ENCODE results near the gene IVNS1ABP. TPM values are rescaled to one million over a fixed set of nuclear protein-coding genes. Genes with fewer than 3 reads are reported as not detected.
"Not testable (repeated sequence)": the region's sequence is repeated elsewhere in the genome, so short reads cannot be mapped to it uniquely, and the experiment has no call there.

IVNS1ABP gene
- 56.3 and 59.5 TPM in 2 replicates for total RNA-seq (2014; rRNA removed; shearing (Covaris generic))
- polyA plus RNA-seq (2014; cell fraction: nucleus; rRNA removed), result 121 and 195 TPM in 2 replicates

DNA sequence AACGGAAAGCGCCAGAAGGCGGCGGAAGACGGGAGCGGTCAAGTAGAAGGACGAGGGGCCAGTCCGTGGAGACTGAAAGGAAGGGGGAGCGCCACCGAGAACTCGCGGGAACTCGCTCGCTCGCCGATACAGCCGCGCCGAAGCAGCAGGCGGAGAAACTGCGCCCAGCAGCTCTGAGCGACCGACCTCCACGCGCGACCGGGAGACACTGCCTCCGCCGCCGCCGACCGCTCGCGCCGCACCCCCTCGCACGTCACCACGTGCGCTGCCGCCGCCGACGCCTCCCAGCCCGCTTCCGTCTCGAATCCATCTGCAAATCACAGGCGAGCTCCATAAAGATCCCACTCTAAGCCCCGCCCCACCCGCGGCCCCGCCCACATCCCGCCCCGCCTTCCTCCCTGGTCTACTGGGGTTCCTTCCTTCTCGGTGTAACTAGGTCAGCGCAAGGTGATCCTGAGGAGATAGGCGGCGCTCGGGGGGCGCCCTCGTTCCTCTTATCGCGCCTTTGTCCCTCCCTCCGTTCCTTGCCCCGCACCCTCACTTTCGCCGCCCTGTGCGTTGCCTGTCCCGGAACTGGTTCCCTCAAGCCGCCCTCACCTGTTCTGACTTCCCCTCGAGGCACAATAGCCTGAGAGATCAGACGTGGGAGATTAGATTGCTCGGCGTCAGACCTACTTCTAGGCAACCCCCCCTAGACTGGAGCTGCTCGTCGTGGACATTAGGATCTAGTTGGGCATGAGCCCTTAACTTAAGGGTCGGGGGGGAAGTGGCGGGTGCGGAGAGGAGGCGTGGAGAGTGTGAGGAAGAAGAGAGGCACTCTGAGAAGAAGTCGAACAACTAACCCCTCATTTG lies at the start of gene IVNS1ABP:
IVNS1ABP (minus strand) TSS at position 210 of the 852 bp plus-strand sequence. CDS start 7,750 bp downstream, outside the sequence.
- peak; percentile 96 for DNase-seq (ENCODE audit: extremely low read depth, low read depth)

DNA sequence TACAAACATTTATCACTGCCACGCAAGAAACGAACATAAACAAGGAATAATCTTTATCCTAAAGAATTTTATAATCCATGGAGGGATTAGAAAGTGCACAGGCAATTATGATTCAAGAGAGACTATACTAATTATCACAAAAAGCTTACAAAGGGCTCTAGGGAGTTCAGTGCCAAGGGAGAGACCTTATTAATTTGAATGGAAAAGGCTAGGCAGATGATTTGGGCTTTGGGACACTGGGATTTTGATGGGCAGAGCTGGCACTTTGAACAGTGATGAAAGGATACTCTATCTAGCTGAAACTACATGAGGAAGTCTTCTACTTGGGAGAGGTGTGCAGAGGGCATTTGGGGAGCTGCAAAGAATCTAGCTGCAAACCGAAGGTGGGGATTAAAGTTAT lies 48.9 kb upstream of the IVNS1ABP start:
- DNase-seq (ENCODE audit: extremely low read depth, low read depth), result no peak

DNA sequence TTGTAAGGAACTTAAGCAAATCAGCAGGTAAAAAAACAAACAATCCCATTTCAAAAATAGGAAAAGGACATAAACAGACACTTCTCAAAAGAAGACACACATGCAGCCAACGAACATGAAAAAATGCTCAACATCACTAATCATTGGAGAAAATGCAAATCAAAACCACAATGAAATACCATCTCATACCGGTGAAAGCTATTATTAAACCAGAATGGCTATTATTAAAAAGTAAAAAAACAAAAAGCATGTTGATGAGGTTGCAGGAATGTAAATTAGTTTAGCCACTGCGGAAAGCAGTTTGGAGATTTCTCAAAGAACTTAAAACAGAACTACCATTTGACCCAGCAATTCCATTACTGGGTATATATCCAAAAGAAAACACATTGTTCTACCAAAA lies 47.5 kb upstream of the IVNS1ABP start:
- not testable (repeated sequence) for DNase-seq (ENCODE audit: extremely low read depth, low read depth)

DNA sequence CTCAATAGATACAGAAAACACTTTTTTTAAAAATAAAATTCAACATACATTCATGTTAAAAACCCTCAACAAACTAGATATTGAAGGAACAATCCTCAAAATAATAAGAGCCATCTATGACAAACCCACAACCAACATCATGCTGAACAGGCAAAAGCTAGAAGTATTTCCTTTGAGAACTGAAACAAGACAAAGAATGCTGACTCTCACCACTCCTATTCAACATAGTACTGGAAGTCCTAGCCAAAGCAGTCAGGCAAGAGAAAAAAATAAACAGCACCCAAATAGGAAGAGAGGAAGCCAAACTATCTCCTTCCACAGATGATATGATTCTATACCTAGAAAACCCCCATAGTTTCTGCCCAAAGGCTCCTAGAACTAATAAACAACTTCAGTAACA lies 46.2 kb upstream of the IVNS1ABP start:
- DNase-seq (ENCODE audit: extremely low read depth, low read depth), result no peak

DNA sequence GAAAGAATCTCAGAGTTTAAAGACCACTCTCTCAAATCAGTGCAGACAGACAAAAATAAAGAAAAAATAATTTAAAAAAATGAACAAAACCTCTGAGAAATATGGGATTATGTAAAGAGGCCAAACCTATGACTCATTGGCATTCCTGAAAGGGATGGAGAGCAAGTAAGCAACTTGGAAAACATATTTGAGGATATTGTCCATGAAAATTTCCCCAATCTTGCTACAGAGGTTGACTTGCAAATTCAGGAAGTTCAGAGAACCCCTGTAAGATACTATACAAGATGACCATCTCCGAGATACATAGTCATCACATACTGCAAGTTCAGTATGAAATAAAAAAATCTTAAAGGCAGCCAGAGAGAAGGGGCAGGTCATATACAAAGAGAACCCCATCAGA lies 43.7 kb upstream of the IVNS1ABP start:
- DNase-seq (ENCODE audit: extremely low read depth, low read depth), result no peak

DNA sequence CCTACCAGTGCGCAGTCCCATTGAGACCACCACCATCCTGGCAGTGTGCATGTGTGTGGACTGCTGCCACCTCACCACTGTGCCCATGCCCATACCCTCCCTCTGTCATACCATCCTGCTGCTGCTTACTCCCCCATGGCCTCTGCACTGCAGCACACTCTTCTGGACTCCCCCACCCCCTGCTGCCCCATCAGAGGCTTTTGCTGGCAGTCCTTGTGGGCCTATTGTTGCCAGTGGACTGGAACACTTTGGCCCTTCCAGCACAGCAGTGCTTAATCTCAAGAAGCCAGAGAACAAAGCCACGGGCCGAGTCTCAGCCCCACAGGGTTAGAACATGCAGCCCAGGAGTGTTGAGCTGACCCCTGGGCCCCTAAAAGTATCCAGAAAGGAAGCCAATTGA lies 41.9 kb upstream of the IVNS1ABP start:
- no peak for DNase-seq (ENCODE audit: extremely low read depth, low read depth)

DNA sequence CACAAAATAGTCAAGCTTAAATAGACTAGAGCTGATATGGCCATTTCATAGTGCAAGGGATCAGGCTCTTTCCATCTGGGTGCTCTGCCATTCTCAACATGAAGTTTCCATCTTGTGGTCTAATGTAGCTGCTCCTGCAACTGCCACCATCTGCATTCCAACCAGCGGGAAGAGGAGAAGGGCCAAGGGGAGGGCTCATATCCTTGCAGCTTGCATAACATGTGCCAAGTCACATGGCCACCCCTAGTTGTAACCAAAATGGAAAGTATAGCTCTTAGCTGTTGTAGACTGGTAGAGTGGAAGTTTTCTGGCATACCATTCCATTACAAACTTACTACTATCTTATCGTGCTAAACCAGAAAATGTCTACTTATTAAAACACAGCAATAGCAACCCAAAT lies 38.9 kb upstream of the IVNS1ABP start:
- no peak for DNase-seq (ENCODE audit: extremely low read depth, low read depth)

DNA sequence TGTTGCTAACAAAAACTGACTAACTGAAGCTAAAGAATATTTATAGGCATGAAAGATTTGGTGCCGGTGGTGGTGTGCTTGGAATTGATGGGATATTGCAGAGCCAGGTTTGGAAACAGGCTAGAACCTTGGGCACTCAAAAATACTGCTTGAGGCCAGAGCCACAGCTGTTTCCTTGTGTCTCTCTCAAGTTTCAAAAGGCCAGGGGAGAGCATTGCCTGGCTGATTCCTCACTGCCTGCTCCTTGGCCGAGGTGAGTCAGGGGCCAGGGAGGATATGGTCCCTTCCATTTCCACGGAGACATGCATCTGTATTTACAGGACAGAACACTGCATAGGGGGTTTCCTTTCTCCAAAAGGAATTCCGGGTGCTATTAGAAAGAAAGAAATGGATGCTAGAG lies 36.1 kb upstream of the IVNS1ABP start:
- no peak for DNase-seq (ENCODE audit: extremely low read depth, low read depth)

DNA sequence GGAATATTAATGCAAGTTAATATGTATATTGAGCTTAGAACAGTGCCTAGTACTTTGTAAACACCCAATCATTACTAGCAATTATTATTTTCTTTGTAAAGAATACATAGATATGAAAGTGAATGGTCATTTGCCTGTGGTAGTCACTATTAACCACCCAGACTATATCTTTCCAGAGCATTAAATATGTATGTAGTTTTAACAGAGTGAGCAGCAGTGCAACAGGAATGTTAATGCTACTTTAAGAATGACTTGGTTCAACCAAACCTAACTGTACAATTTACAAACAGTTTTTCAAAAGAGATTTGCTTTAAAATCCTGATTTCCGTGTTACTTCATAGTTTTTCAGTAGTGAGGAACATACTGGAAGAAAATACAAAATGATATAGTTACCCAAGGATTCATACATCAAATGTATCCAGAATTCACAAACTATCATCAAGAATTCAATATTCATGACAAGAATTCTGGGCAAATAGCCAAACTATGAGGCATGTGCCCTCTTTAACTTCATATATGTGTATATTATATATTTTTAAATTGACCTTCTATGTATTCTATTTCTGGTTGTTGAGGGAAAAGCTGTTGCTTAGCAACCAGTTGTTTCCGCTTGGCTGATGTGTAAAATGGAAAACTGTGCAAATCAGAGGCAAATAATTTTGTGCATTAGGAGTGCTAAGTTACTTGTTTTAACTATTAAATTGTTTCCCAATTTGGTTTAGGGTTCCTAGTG lies 34.9 kb upstream of the IVNS1ABP start:
- DNase-seq (ENCODE audit: extremely low read depth, low read depth), result no peak

DNA sequence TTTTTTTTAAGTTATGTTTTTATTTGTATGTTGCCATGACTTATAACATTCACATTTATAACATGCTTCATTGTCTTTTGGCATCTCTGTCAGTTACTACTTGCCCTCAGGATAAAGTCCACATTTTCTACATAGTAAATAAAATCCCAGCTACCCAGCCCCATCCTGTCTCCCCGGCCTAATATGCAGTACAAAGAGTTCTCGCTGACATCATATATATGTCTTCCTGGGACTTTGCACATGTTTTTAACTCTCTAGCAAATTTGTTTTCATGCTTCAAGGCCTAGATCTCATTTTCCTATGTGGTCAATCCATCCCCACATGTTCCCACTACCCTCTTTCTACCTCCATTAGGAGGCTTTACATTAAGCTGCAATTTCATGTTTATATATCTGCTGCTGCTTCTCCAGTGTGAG lies 33.0 kb upstream of the IVNS1ABP start:
- no peak for DNase-seq (ENCODE audit: extremely low read depth, low read depth)

DNA sequence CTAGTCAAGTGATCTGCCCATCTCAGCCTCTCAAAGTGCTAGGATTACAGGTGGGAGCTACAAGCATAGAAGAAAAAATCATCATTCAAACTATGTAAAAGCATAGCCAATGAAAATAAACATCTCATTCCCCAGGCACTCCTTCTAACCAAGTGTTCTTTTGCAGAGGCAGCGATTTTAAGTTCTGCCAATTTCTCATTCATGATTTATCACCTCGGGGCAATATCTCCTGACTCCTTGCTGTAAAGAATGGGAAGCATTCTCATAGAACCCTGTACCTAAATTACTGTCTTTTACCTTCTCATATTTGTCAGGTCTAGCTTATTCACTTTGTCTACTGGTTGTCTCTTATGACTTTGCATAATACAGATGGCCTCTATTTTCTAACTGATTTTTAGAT lies 32.5 kb upstream of the IVNS1ABP start:
- no peak for DNase-seq (ENCODE audit: extremely low read depth, low read depth)

DNA sequence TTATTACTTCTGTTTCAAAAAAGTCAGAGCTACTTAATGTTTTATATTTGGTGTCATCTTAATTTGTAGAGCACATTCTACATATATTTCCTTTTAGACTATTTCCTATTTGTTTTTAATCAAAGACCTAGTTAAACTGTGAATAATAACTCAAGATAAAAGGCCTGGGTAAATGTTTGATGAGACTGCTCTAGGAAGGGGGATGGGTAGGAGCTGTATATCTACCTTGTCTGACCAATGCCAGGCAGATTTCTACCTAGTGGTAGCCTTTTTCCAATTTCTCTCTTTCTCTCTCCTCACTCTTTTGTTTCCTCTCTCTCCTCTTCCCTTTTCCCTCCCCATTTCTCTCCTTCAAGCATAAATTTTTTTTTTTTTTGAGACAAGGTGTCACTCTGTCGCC lies 31.9 kb upstream of the IVNS1ABP start:
- no peak for DNase-seq (ENCODE audit: extremely low read depth, low read depth)

DNA sequence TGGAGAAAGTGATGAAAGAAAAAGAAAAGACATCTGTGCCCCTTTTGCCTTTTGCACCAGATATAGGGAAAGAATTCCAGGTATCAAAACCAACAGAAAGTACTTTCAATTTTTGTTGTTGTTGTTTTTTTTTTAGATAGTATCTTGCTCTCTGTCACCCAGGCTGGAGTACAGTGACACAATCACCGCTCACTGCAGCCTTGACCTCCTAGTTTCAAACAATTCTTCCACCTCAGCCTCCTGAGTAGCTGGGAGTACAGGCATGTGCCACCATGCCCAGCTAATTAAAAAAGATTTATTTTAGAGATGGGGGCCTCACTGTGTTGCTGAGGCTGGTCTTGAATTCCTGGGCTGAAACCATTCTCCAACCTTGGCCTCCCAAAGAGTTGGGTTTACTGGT lies 31.3 kb upstream of the IVNS1ABP start:
- DNase-seq (ENCODE audit: extremely low read depth, low read depth), result no peak

DNA sequence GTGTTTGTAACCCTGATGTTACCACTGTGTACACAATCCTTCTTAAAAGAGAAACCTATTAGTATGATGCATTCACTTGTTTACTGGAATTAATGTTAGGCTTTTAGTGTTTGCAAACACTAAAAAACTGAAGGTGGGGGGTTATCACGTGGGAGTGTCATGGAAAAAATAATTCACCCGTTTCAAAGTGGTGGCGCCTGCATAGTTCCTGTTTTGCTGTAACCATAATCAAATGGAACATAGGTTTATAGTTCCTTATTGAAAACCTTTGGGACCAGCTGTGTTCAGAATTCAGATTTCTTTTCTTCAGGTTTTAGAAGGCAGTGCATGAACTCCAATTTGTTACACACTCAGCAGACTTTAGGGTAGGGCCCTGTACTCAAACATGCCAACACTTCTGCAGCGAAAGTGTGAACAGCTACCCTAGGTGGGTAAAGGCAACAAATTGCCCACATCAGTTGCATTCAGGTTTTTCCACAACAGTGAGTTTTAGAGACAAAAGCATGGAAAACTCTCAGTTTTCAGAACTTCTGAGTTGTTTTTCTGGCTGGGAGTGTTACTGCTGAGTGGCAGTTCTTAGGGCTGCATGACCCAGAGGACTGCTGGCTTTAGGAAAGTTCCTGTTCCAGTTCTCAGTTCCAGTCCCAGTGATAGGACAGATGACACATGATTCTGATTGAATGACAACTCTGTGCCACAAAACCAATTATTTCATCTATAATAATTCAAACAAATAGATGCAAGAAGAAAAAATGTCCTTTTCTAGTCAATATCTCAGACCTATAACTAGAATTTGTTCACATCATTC lies 29.1 kb upstream of the IVNS1ABP start:
- no peak for DNase-seq (ENCODE audit: extremely low read depth, low read depth)

DNA sequence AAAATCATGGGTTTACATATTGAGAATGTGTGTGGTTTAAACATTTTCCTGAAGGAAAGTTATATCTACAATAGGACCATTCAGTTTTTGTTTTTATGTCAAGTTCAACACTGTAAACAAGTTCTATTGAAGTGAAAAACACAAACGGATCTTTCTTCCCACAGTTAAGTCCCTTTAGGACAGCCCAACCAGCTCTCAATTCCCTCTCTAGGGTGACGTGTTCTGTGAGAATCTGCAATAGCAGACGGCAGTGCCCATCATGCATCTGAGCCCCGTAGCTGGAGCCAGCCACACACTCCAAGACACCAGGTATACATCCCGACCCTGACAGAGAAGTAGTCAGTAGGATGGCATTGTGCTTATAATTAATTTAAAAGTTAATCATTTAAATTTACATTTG lies 26.3 kb upstream of the IVNS1ABP start:
- DNase-seq (ENCODE audit: extremely low read depth, low read depth), result no peak

DNA sequence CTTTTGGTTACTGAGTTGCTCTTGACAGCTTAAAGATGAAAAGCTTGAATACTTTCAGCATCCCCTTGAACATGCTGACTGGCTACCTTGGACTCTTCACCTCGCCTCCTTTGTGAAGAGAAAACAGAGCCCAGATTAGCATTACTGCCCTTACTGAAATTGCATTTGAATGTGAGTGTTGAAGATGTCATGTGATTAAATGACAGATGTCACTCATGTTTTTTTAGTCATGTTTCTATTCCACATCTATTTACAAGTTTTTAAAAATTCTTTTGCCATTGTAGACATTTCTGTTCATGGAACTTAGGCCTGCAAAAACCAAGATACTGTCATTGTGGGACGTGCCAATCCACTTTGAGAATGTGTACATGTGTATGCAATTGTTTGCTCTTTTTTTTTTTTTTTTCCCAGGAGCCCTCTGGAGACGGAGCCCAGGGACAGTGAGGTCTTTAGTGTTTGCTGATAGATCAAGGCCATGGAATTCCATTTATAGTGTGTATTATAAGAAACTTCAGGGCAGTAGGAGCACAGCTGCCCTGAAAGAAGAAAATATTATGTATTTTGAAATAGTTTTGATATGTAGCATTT lies 25.7 kb upstream of the IVNS1ABP start:
- DNase-seq (ENCODE audit: extremely low read depth, low read depth), result no peak

DNA sequence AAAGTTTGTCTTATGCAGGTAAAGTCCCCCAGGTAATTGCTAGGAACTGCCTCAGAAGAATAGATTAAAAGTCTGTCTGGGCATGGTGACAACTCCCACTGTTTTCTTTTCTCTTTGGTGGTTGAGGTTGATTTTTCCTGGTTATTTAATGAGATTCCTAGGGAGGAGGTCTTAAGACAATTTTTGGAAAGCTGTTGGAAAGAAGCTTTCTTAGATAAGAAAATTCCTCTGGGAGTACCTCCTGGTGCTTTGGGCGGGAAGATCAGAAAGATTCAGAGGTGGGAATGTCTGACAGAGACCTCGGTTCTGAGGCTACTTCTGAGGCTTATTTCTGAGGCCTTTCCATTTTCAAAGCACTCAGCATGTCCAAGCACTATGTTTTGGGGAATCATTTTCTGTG lies 25.0 kb upstream of the IVNS1ABP start:
- DNase-seq (ENCODE audit: extremely low read depth, low read depth), result no peak

DNA sequence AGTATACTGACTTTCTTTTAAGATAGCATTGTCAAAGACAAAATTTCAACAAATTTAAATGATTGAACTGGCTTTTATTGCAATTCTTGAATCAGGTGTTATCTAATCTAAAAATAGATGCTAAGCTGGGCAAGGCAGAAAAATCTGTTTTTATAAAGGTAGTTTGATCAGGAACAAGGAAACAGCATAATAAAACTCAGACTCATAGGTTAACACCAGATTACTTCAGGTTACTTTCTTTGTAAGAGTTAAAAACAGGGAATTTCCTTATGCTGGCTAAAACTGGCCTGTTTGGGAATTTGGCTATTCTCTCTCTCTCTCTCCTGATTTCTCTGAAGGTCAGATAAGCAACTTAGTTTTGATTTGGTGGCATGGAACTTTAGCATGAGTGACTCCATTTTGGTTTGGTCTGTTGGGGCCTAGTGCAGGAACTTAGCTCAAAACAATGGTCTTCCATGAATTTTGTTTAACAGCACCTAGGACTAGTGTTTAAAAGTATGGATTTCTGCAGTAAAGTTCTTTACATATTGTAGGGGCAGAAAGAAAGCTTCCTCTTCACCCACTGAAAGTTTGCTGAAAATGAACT lies 24.2 kb upstream of the IVNS1ABP start:
- no peak for DNase-seq (ENCODE audit: extremely low read depth, low read depth)

DNA sequence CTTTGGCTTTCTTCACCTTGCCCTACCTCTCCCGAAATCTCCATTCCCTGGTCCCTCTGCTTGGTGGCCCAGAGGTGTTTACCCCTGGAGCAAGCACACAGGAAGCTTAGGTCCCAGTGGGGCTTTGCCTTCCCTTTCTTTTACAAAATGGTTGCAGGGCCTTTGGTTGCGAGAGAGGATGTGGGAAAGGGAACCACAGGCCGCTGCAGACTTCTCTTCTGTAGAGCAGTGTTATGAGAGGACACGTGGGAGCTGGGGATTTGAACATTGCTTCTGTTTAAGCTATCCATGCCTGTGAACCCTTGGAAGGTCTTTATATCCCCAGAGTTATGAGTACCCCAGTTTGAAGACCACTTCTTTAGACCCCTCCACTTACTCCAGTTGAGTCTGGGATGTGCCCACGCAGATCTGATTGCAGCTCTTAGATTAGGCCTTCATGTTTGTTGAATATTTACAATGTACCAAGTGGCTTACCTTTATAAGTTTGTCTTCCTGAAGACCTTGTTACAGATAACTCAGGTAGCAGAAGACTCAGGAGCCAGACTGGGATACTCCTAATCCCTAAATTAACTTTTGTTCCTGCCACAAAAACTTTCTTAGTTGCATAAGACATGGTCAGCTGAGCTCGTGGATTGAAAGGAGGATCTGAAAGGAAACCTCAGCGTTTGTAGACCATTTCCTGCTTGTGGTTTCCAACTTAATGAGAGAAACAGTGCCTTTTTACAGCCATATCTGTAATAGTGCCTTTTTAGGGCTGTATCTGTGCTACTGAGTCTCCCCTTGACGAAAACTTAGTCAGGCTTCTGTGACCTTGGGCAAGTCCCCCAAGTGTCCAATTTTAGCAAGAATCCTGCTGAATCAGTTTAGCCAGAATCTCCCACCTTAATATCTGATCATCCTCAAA lies 21.9 kb upstream of the IVNS1ABP start:
- DNase-seq (ENCODE audit: extremely low read depth, low read depth), result no peak
